Measurements from ENCODE around the gene ODAD4. TPM values are rescaled to one million over a fixed set of nuclear protein-coding genes. Genes with fewer than 3 reads are reported as not detected.

Gene ODAD4
- total RNA-seq, 1 donor from 2014 or later, result not detected

GRCh38 chr17:41944943-41945342 is 14.5 kb downstream of the ODAD4 start:
- TF ChIP-seq CTCF (IDR thresholded peaks at IDR 0.05), result no peak
- Histone ChIP-seq H3K4me1 (no peaks in the 10 kb centered on the region), H3K27me3 (no peaks in the 10 kb centered on the region), H3K4me3 (no peak overlapping the region), H3K36me3 (no peaks in the 10 kb centered on the region), H3K27ac (no peak overlapping the region), H3K9me3 (no peaks in the 10 kb centered on the region)
- DNase-seq (ENCODE audit: low spot score in 2 of 2), result no peak
- intact Hi-C loops (cut with DNase I), result no loop called here

DNA sequence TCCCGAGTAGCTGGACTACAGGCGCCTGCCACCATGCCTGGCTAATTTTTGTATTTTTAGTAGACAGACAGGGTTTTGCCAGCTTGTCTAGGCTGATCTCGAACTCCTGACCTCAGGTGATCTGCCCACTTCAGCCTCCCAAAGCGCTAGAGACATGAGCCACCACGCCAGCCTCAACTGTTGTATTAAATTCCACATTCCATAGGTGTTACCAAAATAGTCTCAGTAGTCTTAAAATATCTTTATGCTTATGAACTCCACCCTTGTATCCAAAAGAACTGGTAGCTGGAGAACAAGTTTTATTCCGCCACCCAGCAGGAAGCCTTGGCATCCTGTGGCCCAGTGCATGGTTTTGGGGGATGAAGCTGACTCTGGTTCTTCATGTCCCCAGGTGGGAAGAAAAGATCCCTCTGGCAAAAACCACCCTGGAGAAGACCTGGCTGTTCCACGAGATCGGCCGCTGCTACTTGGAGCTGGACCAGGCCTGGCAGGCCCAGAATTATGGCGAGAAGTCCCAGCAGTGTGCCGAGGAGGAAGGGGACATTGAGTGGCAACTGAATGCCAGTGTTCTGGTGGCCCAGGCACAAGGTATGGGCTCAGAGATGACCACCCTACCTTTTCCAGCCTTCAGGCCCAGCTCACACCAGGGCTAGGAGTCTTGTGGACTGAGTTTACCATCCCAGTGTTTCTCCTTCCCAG is 18.5 kb downstream of the ODAD4 start:
- intact Hi-C loops (cut with DNase I), result no loop called here
- Histone ChIP-seq H3K4me3 (no peak overlapping the region), H3K27me3 (no peaks in the 10 kb centered on the region), H3K27ac (no peak overlapping the region), H3K36me3 (no peaks in the 10 kb centered on the region), H3K4me1 (no peaks in the 10 kb centered on the region), H3K9me3 (no peaks in the 10 kb centered on the region)
- no peak for TF ChIP-seq CTCF (IDR thresholded peaks at IDR 0.05)
- no peak for DNase-seq (ENCODE audit: low spot score in 2 of 2)

- no peak for TF ChIP-seq CTCF (IDR thresholded peaks at IDR 0.05)
- Histone ChIP-seq H3K4me3 (no peak overlapping the region), H3K9me3 (no peaks in the 10 kb centered on the region), H3K36me3 (no peaks in the 10 kb centered on the region), H3K4me1 (no peaks in the 10 kb centered on the region), H3K27ac (no peak overlapping the region), H3K27me3 (no peaks in the 10 kb centered on the region)
- no peak for DNase-seq (ENCODE audit: low spot score in 2 of 2)
- intact Hi-C loops (cut with DNase I), result no loop called here
Observed at GRCh38 chr17:41956522-41956921, 26.1 kb downstream of the ODAD4 start.

DNA sequence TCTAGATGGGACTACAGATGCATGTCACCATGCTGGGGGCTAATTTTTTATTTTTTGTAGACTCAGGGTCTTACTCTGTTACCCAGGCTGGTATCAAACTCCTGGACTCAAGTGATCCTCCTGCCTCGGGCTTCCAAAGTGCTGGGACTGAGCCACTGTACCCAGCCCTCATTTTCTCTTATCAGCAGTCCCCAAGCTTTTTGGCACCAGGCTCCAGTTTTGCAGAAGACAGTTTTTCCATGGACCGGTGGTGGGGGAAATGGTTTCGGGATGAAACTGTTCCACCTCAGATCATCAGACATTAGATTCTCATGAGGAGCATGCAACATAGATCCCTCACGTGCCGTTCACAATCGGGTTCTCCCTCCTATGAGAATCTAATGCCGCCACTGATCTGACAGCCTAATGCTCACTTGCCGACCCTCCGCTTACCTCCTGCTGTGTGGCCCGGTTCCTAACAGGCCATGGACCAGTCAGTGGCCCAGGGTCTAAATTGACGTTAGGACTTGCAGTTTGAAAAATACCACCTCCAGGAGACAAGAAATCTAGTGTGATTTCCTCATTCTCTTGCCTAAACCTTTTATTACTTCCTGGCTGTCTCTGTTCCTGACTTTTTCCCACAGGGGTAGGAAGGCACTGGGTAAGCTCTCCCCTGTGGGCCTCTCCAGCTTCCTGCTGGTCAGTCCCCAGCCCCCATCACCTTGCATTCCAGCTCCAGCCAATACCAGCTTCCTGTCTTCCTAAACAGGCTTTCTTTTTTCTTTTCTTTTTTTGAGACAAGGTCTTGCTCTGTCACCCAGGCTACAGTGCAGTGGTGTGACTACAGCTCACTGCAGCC is 26.8 kb downstream of the ODAD4 start:
- Histone ChIP-seq H3K27ac (no peak overlapping the region), H3K27me3 (no peaks in the 10 kb centered on the region), H3K4me3 (no peak overlapping the region), H3K36me3 (no peaks in the 10 kb centered on the region), H3K4me1 (no peaks in the 10 kb centered on the region), H3K9me3 (no peaks in the 10 kb centered on the region)
- intact Hi-C loops (cut with DNase I), result no loop called here
- no peak for TF ChIP-seq CTCF (IDR thresholded peaks at IDR 0.05)
- no peak for DNase-seq (ENCODE audit: low spot score in 2 of 2)

DNA sequence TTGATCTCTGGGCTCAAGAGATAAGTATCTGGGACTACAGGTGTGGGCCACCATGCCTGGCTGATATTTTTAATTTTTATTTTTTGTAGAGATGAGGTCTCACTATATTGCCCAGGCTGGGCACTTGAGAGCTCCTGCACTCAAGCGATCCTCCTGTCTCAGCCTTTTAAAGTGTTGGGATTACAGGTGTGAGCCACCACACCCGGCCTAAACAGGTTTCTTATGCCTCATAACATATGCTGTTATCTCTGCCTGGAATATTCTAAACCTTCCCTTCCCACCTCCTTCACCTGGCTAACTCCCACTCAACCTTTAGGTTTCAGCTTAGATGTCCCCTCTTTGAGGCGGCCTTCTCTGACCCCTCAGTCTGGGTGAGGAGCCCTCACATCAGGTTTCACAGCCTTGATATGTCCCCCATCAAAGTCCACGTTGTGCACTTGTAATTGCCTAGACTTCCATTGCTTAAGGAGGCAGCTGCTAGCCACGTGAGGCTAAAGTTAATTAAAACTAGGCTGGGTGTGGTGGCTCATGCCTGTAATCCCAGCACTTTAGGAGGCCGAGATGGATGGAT is 27.5 kb downstream of the ODAD4 start:
- DNase-seq (ENCODE audit: low spot score in 2 of 2), result no peak
- H3K27ac ChIP-seq, result no peak overlapping the region
- H3K36me3 ChIP-seq, result no peaks in the 10 kb centered on the region
- intact Hi-C loops (cut with DNase I), result no loop called here
- no peaks in the 10 kb centered on the region for H3K9me3 ChIP-seq
- TF ChIP-seq CTCF (IDR thresholded peaks at IDR 0.05), result no peak
- H3K4me1 ChIP-seq, result no peaks in the 10 kb centered on the region
- no peaks in the 10 kb centered on the region for H3K27me3 ChIP-seq
- no peak overlapping the region for H3K4me3 ChIP-seq

Data from ascending aorta (tissue), 2 donors.